OCI-LY7 (cell line): ENCODE results near the gene CSTB. TPM values are rescaled to one million over a fixed set of nuclear protein-coding genes. Genes with fewer than 3 reads are reported as not detected.

Source experiments
- BruUV-seq: library from RNA; stranded (reverse); fragments of 400-500 nt; replicated peaks from 2 replicates; lab custom pipeline; 2021; lab: Mats Ljungman, UMichigan
- CTCF ChIA-PET: fragments of 300-600 bp; sonication (Branson Sonifier 250); formaldehyde crosslinking; loops from one replicate; lab custom pipeline; 2022; ENCODE audit warnings: antibody characterized with exemption; ENCODE audit not compliant: unreplicated experiment; lab: Charles Lee
- POLR2A ChIA-PET: fragments of 300-600 bp; sonication (Branson Sonifier 250); formaldehyde crosslinking; loops from one replicate; lab custom pipeline; 2022; ENCODE audit warnings: antibody characterized with exemption; lab: Charles Lee
- DNase-seq: peaks from one replicate; pipeline ENCODE4 v3.0.0-alpha.2; 2015; ENCODE audit warnings: low spot score
- H2AFZ ChIP-seq: fragments of 200-600 bp; sonication (generic), shearing (Covaris generic); 2 replicates; pipeline ENCODE4 v1.6.1; 2014; ENCODE audit warnings: mild to moderate bottlenecking, antibody characterized with exemption, low read length, moderate library complexity
- H3K27ac ChIP-seq: fragments of 200-600 bp; sonication (generic); 2 replicates; pipeline ENCODE4 v1.5.1; 2014; ENCODE audit warnings: mixed run types, low read depth, mild to moderate bottlenecking, moderate library complexity, low read length, inconsistent platforms; ENCODE audit not compliant: poor library complexity, severe bottlenecking
- H3K36me3 ChIP-seq: fragments of 200-600 bp; sonication (generic); 2 replicates; pipeline ENCODE4 v1.6.1; 2014; ENCODE audit warnings: mild to moderate bottlenecking, antibody characterized with exemption, low read length, moderate library complexity, mixed read lengths; ENCODE audit not compliant: insufficient read depth
- H3K4me1 ChIP-seq: fragments of 200-600 bp; sonication (generic); 2 replicates; pipeline ENCODE4 v1.5.1; 2014; ENCODE audit warnings: mild to moderate bottlenecking, low read length; ENCODE audit not compliant: insufficient read depth, poor library complexity, severe bottlenecking
- H3K4me2 ChIP-seq: fragments of 200-600 bp; sonication (generic); 2 replicates; pipeline ENCODE4 v1.6.1; 2014; ENCODE audit warnings: mild to moderate bottlenecking, low read length
- H3K4me3 ChIP-seq: fragments of 200-600 bp; sonication (generic); 2 replicates; pipeline ENCODE4 v1.5.1; 2014; ENCODE audit warnings: mild to moderate bottlenecking, low read depth, low read length; ENCODE audit not compliant: poor library complexity, severe bottlenecking
- H3K79me2 ChIP-seq: fragments of 200-600 bp; sonication (generic); 2 replicates; pipeline ENCODE4 v1.6.1; 2016; ENCODE audit warnings: low read depth, mild to moderate bottlenecking, low read length, moderate library complexity, mixed read lengths; ENCODE audit not compliant: insufficient read depth
- H3K9me2 ChIP-seq: fragments of 200-600 bp; sonication (generic); 2 replicates; pipeline ENCODE4 v1.6.1; 2016; ENCODE audit warnings: mild to moderate bottlenecking, low read length, mixed read lengths; ENCODE audit not compliant: insufficient read depth
- H3K9me3 ChIP-seq: fragments of 200-600 bp; sonication (generic); 2 replicates; pipeline ENCODE4 v1.6.1; 2014; ENCODE audit warnings: mild to moderate bottlenecking, mixed run types, low read length, mixed read lengths
- H4K20me1 ChIP-seq: fragments of 200-600 bp; sonication (generic); 2 replicates; pipeline ENCODE4 v1.6.1; 2014; ENCODE audit warnings: mild to moderate bottlenecking, antibody characterized with exemption, low read length, moderate library complexity, mixed read lengths; ENCODE audit not compliant: insufficient read depth
- CTCF ChIP-seq: fragments of 200-600 bp; sonication (generic); conservative IDR thresholded peaks from 2 replicates; pipeline ENCODE4 v1.5.1; 2014; ENCODE audit warnings: mild to moderate bottlenecking, antibody characterized with exemption, low read length, moderate library complexity, mixed read lengths
- EZH2phosphoT487 ChIP-seq: fragments of 200-600 bp; sonication (generic); IDR thresholded peaks from 2 replicates; pipeline ENCODE4 v1.6.1; 2018; ENCODE audit warnings: low read depth, borderline replicate concordance, mild to moderate bottlenecking, mixed run types, antibody characterized with exemption, low read length, moderate library complexity, mixed read lengths
- intact Hi-C: fragments of 100-400 bp; cut with micrococcal nuclease; formaldehyde crosslinking; loops from one replicate; pipeline ENCODE4 v1.10.0; 2022; ENCODE audit not compliant: unreplicated experiment
- total RNA-seq, 2 experiments: library from RNA; depleted of rRNA in 1 of 2; stranded (reverse); fragments of >200 nt in 1 of 2; shearing (Covaris generic) in 1 of 2; gene quantifications; 2 replicates each; pipeline ENCODE4 v1.2.3, GENCODE V29; 2014 to 2022

Gene CSTB
- total RNA-seq, 2 experiments from 2014 or later = 15.6 to 33.3 TPM

DNA sequence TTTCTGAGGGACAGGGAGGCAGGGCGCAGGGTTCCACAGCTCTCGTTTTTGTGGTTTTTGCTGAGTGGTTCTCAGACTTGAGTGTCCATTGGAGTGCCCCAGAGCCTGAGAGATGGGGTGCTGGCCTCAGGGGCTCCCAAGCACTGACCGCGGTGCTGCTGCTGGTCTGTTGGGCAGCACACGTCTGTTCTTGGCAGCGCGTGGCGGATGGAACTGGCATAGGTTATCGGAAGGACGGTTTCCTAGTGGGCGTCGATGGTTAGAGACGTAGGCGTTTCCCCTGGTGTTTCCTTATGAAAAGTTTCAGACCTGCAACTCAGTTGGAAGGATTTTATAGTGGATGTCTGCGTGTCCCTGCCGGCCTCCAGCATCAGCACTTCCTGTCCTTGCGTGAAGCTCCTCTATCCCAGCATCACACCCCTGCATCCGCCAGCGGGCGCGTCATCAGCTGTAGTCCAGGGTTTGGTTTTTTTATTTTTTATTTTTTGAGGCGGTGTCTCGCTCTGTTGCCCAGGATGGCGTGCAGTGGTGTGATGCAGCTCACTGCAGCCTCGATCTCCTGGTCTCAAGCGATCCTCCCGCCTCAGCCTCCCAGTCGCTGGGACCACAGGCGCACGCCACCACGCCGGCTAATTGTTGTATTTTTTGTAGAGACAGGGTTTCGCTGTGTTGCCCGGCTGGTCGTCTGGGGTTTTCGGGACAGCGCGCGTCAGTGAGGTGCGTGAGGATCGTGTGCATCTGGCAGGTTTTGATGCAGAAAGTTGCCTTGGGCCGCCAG is 25.1 kb upstream of the CSTB start:
- Histone ChIP-seq H3K9me2 (no peaks in the 10 kb centered on the region), H4K20me1 (no peaks in the 10 kb centered on the region), H3K27ac (no peak overlapping the region), H3K79me2 (no peaks in the 10 kb centered on the region), H3K4me1 (peaks cover 23% of the 10 kb centered on the region), H2AFZ (no peak overlapping the region), H3K4me3 (no peak overlapping the region), H3K9me3 (no peaks in the 10 kb centered on the region), H3K36me3 (peaks cover 92% of the 10 kb centered on the region), H3K4me2 (no peak overlapping the region)
- DNase-seq = no peak
- ChIA-PET POLR2A (no interaction called here), CTCF (no interaction called here)
- intact Hi-C loops = no loop called here
- TF ChIP-seq CTCF (no peak), EZH2phosphoT487 (no peak)
- no TSS peak for BruUV-seq

DNA sequence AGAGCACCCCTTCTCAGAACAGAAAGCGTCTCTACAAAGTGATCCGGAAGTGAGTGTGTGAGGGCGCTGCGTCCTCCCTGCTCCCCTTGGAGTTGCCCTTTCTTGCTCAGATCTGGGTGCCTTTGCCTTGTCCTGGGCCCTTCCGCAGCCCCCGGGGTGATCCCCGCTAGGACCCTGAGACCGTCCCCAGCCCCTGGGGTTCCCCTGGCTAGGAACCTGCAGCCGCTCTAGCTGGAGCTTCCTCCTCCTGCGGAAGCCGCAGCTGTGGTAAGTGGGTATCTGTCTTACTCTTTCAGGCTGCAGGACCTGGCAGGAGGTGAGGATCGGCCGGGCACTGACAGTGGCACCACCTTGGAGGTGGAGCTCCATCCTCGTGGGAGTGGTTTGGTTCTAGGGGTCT is 24.5 kb upstream of the CSTB start:
- no peak overlapping the region for H3K4me3 ChIP-seq
- BruUV-seq = no TSS peak
- no peak overlapping the region for H2AFZ ChIP-seq
- H3K9me3 ChIP-seq = no peaks in the 10 kb centered on the region
- DNase-seq = no peak
- ChIA-PET CTCF (no interaction called here), POLR2A (no interaction called here)
- intact Hi-C loops = no loop called here
- H3K4me1 ChIP-seq = peaks cover 16% of the 10 kb centered on the region
- no peaks in the 10 kb centered on the region for H3K79me2 ChIP-seq
- H3K9me2 ChIP-seq = no peaks in the 10 kb centered on the region
- H4K20me1 ChIP-seq = no peaks in the 10 kb centered on the region
- H3K36me3 ChIP-seq = peaks cover 94% of the 10 kb centered on the region
- H3K27ac ChIP-seq = no peak overlapping the region
- TF ChIP-seq EZH2phosphoT487 (no peak), CTCF (no peak)
- H3K4me2 ChIP-seq = no peak overlapping the region

- POLR2A ChIA-PET = no interaction called here
- no TSS peak for BruUV-seq
- no peaks in the 10 kb centered on the region for H3K9me3 ChIP-seq
Measured at GRCh38 chr21:43800124-43800523, 24.0 kb upstream of the CSTB start.

More at GRCh38 chr21:43800124-43800523, 24.0 kb upstream of the CSTB start:
- H3K4me2 ChIP-seq = no peak overlapping the region
- no peaks in the 10 kb centered on the region; the same call in 1 of the 2 replicates for H4K20me1 ChIP-seq
- TF ChIP-seq EZH2phosphoT487 (no peak), CTCF (no peak)
- H2AFZ ChIP-seq = no peak overlapping the region
- CTCF ChIA-PET = no interaction called here
- H3K36me3 ChIP-seq = peaks cover 98% of the 10 kb centered on the region
- intact Hi-C loops = no loop called here
- no peaks in the 10 kb centered on the region for H3K79me2 ChIP-seq
- H3K4me3 ChIP-seq = no peak overlapping the region
- peaks cover 12% of the 10 kb centered on the region for H3K4me1 ChIP-seq
- H3K27ac ChIP-seq = no peak overlapping the region
- no peak for DNase-seq
- H3K9me2 ChIP-seq = no peaks in the 10 kb centered on the region
